GM18520 (cell line): ENCODE data around the gene IL20RB.
"Not testable (repeated sequence)": the region's sequence is repeated elsewhere in the genome, so short reads cannot be mapped to it uniquely, and the experiment has no call there.

Experiments
- ATAC-seq: cut with Tn5 transposase; IDR thresholded peaks from one replicate; pipeline ENCODE4 v1.9.1; 2021; ENCODE audit not compliant: unreplicated experiment

Gene IL20RB

GRCh38 chr3:136943436-136943835 is 14.3 kb upstream of the IL20RB start:
- ATAC-seq, result no peak

GRCh38 chr3:136946978-136947377 is 10.8 kb upstream of the IL20RB start:
- no peak for ATAC-seq

GRCh38 chr3:136947477-136947876 is 10.3 kb upstream of the IL20RB start:
- ATAC-seq, result no peak

- ATAC-seq, result no peak
Observed at GRCh38 chr3:136949146-136949545, 8.6 kb upstream of the IL20RB start.

- ATAC-seq, result no peak
Observed at GRCh38 chr3:136949708-136950107, 8.1 kb upstream of the IL20RB start.

- ATAC-seq, result no peak
Observed at GRCh38 chr3:136950623-136951022, 7.2 kb upstream of the IL20RB start.

- ATAC-seq, result no peak
Observed at GRCh38 chr3:136952292-136952691, 5.5 kb upstream of the IL20RB start.

- ATAC-seq, result no peak
Observed at GRCh38 chr3:136954251-136954650, 3.5 kb upstream of the IL20RB start.

- ATAC-seq, result no peak
Observed at GRCh38 chr3:136954980-136955780, 2.6 kb upstream of the IL20RB start.

GRCh38 chr3:136955813-136956212 is 2.0 kb upstream of the IL20RB start:
- ATAC-seq, result no peak

GRCh38 chr3:136956971-136957370 is 812 bp upstream of the IL20RB start:
- no peak for ATAC-seq

GRCh38 chr3:136958939-136959338 is 1.2 kb downstream of the IL20RB start:
- ATAC-seq, result no peak

GRCh38 chr3:136959599-136959998 is 1.8 kb downstream of the IL20RB start:
- no peak for ATAC-seq

- ATAC-seq, result no peak
Observed at GRCh38 chr3:136960838-136961836, 3.4 kb downstream of the IL20RB start.

GRCh38 chr3:136962927-136963326 is 5.1 kb downstream of the IL20RB start:
- no peak for ATAC-seq

- not testable (repeated sequence) for ATAC-seq
Observed at GRCh38 chr3:136969539-136969938, 11.8 kb downstream of the IL20RB start.

GRCh38 chr3:136973352-136973751 is 15.6 kb downstream of the IL20RB start:
- ATAC-seq, result no peak

GRCh38 chr3:136974670-136975069 is 16.9 kb downstream of the IL20RB start:
- ATAC-seq, result no peak

GRCh38 chr3:136979204-136979603 is 21.4 kb downstream of the IL20RB start:
- no peak for ATAC-seq

GRCh38 chr3:136979684-136980083 is 21.9 kb downstream of the IL20RB start:
- no peak for ATAC-seq

GRCh38 chr3:136982033-136982432 is 24.2 kb downstream of the IL20RB start:
- no peak for ATAC-seq
